ENCODE measurements around the gene JMJD4. TPM values are rescaled to one million over a fixed set of nuclear protein-coding genes. Genes with fewer than 3 reads are reported as not detected.

Gene JMJD4
- total RNA-seq, 4 donors from 2014 or later, result 20.6 to 31.7 (median 28.8) TPM

- Histone ChIP-seq H3K9me3 (no peaks in the 10 kb centered on the region), H3K4me1 (peaks cover 26 to 41% of the 10 kb centered on the region in 2 donors)
- 69 to 70% methylated on average over 10 to 12 of the region's 16 CpGs for WGBS, 2 donors
Measured at GRCh38 chr1:227730630-227731151, 4.4 kb downstream of the JMJD4 start.

GRCh38 chr1:227729881-227730629, 5.0 kb downstream of the JMJD4 start:
- H3K27ac ChIP-seq, result no peak overlapping the region
- peak; percentile 15 to 79 (median 50) for TF ChIP-seq CTCF (IDR thresholded peaks at IDR 0.05)
- TF ChIP-seq POLR2A (IDR thresholded peaks at IDR 0.05), result peak in 1 of 2 donors; percentile 10
- peak; percentile 55 to 61 for DNase-seq
- H3K9me3 ChIP-seq, result no peaks in the 10 kb centered on the region
- no peaks in the 10 kb centered on the region for H3K27me3 ChIP-seq
- H3K4me1 ChIP-seq, result peaks cover 26 to 41% of the 10 kb centered on the region in 2 donors
- H3K4me3 ChIP-seq (replicated peaks in 1 of 3), result no peak overlapping the region
- intact Hi-C loops (cut with DNase I), result loop anchor here (10.0 kb wide), 1 partner anchor 375 kb away; the partner anchor contains the start of genes C1orf35 and MRPL55
- H3K36me3 ChIP-seq, result peaks cover 6 to 7% of the 10 kb centered on the region in 2 donors
- WGBS, 2 donors, result 43 to 52% methylated on average over 12 to 13 of the region's 13 CpGs

More at GRCh38 chr1:227730630-227731151, 4.4 kb downstream of the JMJD4 start:
- H3K27ac ChIP-seq, result no peak overlapping the region
- intact Hi-C loops (cut with DNase I), result loop anchor here (10.0 kb wide), 1 partner anchor 374 kb away; the partner anchor contains the start of genes C1orf35 and MRPL55
- H3K36me3 ChIP-seq, result peaks cover 6 to 7% of the 10 kb centered on the region in 2 donors
- TF ChIP-seq CTCF (IDR thresholded peaks at IDR 0.05), result peak in 1 of 6 experiments; percentile 10
- no peak for TF ChIP-seq POLR2A (IDR thresholded peaks at IDR 0.05)
- DNase-seq, result peak; percentile 24 to 39
- H3K4me3 ChIP-seq (replicated peaks in 1 of 3), result no peak overlapping the region
- H3K27me3 ChIP-seq, result no peaks in the 10 kb centered on the region

GRCh38 chr1:227729144-227729880, 5.8 kb downstream of the JMJD4 start:
- H3K4me3 ChIP-seq (replicated peaks in 1 of 3), result peak overlapping the region in 2 of 3 donors; percentile 20 to 72
- no peaks in the 10 kb centered on the region for H3K27me3 ChIP-seq
- TF ChIP-seq POLR2A (IDR thresholded peaks at IDR 0.05) (no peak), CTCF (IDR thresholded peaks at IDR 0.05) (no peak)
- peaks cover 26 to 38% of the 10 kb centered on the region in 2 donors for H3K4me1 ChIP-seq
- no peaks in the 10 kb centered on the region for H3K9me3 ChIP-seq
- peaks cover 6 to 7% of the 10 kb centered on the region in 2 donors for H3K36me3 ChIP-seq
- peak overlapping the region in 2 of 3 donors; percentile 70 to 72 for H3K27ac ChIP-seq
- intact Hi-C loops (cut with DNase I), result no loop called here
- DNase-seq, result no peak
- WGBS, 2 donors, result 70 to 71% methylated on average over 1 to 2 of the region's 5 CpGs

GRCh38 chr1:227728892-227729143, 6.3 kb downstream of the JMJD4 start:
- Histone ChIP-seq H3K36me3 (peaks cover 6 to 7% of the 10 kb centered on the region in 2 donors), H3K4me1 (peaks cover 24 to 33% of the 10 kb centered on the region in 2 donors), H3K27me3 (no peaks in the 10 kb centered on the region), H3K27ac (peak overlapping the region in 2 of 3 donors; percentile 70 to 72), H3K4me3 (replicated peaks in 1 of 3) (peak overlapping the region; percentile 20 to 72 (median 35)), H3K9me3 (no peaks in the 10 kb centered on the region)
- no peak for TF ChIP-seq CTCF (IDR thresholded peaks at IDR 0.05)
- no peak for DNase-seq
- intact Hi-C loops (cut with DNase I), result no loop called here
- 0% methylated on average over 9 of the region's 11 CpGs; no CpG with 5 or more reads in 1 of the 2 donors for WGBS, 2 donors
